Inflammatory macrophage treated with lipopolysaccharide for 1 hour (primary cell): ENCODE data around the gene SUV39H2.
A peak's percentile ranks its signal among the peaks of the same experiment; 100 is the strongest.
"Not testable (repeated sequence)": the region's sequence is repeated elsewhere in the genome, so short reads cannot be mapped to it uniquely, and the experiment has no call there.

Source experiments
- DNase-seq, 2 donors: peaks; one replicate each; pipeline ENCODE4 v3.0.0-alpha.2; 2020 to 2022

The SUV39H2 gene, protein sequence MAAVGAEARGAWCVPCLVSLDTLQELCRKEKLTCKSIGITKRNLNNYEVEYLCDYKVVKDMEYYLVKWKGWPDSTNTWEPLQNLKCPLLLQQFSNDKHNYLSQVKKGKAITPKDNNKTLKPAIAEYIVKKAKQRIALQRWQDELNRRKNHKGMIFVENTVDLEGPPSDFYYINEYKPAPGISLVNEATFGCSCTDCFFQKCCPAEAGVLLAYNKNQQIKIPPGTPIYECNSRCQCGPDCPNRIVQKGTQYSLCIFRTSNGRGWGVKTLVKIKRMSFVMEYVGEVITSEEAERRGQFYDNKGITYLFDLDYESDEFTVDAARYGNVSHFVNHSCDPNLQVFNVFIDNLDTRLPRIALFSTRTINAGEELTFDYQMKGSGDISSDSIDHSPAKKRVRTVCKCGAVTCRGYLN

GRCh38 chr10:14878266-14879123 lies at the start of gene SUV39H2:
Gene SUV39H2, plus strand, starts transcription at chr10:14878866. Its CDS starts 23 bp downstream, at chr10:14878889.
- DNase-seq = peak; percentile 94 to 95

DNA sequence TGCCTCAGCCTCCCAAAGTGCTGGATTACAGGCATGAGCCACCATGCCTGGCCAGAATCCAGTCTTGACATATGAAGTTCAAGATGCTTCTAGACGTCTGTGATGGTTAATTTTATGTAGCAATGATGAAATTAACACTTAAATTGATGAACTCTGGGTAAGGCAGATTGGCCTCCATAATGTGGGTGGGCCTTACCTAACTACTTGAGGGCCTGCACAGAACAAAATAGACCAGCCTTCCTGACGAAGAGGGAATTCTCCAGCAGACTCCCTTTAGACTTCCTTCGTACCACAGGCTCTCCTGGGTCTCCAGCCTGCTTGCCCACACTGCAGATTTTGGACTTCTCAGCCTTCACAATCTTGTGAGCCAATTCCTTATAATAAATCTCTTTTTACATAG lies 45.6 kb upstream of the SUV39H2 start:
- DNase-seq = no peak

- DNase-seq = no peak
Measured at GRCh38 chr10:14836208-14836607, 42.5 kb upstream of the SUV39H2 start.

GRCh38 chr10:14837003-14837756 lies 41.5 kb upstream of the SUV39H2 start:
- DNase-seq = no peak

GRCh38 chr10:14837757-14838581 lies 40.7 kb upstream of the SUV39H2 start, which contains the start of the genes CDNF, HSPA14 and MSANTD7:
Gene CDNF, minus strand, starts transcription at chr10:14838037. Its CDS starts 91 bp downstream, at chr10:14837946.
Gene HSPA14, plus strand, starts transcription at chr10:14838306. Its CDS starts 97 bp downstream, at chr10:14838403.
Gene MSANTD7, plus strand, starts transcription at chr10:14838306. Its CDS starts 3,979 bp downstream, at chr10:14842285.
- peak; percentile 99 to 100 for DNase-seq

DNA sequence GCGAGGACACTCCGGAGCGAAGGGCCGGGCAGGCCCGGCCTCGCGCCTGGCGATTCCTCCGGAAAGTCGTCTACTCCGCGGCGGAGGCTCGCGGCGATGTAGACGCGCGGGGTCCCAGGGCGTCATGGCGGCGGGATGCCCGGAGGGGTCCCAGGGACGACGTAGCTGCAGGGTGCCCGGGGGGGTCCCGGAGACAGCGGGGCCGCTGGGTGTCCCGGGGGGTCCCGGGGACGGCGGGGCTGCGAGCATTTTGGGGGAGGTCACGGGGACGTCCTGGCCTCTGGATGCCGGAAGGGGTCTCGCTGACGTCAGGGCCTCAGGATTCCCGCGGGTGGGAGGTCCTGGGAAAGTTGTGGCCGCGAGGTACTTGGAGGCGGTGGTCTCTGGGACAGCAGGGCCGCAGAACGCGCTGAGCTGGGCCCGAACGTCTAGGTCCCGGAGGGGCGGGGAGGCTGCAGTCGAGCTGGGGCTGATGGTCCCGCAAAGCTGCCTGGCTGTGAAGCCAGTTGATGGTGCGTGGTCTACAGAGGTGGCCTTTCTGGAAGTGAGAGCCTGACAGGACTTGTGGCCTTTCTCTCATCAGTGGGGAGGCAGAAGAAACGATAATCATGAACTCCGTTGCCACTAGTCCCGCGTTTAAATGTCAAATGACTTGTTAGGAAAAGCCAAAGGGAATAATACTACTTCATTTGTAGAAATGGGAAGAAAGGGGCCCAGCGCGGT lies 39.9 kb upstream of the SUV39H2 start:
- peak in 1 of 2 donors; percentile 9 for DNase-seq

DNA sequence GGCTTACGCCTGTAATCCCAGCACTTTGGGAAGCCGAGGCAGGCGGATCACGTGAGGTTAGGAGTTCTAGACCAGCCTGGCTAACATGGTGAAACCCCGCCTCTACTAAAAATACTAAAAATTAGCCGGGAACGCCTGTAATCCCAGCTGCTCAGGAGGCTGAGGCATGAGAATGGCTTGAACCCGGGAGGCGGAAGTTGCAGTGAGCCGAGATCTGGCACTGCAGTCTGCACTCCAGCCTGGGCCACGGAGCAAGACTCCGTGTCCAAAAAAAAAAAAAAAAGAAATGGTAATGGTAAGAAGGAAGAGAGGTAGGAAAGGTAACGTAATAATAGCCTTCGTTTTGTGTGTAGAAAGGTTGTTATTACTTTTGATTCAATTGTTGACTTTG lies 39.4 kb upstream of the SUV39H2 start:
- DNase-seq = no peak

DNA sequence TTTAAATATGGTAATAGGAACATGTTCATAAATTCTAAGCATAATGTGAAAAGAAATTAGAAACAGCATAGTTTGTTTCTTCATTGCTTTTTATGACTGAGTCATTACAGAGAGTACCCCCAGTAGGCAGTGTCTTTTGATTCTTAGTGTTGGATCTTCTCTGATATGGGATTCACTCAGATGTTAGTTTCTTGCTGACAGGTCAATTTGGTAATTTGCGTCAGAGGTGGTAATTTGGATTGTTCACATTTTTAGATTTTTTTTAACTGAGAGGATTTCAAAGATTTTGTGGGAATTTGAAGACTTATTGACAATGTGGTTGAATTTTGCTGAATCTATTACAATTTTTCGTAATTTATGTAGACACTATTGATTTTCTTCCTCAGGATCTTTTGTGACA lies 38.5 kb upstream of the SUV39H2 start:
- DNase-seq = no peak

DNA sequence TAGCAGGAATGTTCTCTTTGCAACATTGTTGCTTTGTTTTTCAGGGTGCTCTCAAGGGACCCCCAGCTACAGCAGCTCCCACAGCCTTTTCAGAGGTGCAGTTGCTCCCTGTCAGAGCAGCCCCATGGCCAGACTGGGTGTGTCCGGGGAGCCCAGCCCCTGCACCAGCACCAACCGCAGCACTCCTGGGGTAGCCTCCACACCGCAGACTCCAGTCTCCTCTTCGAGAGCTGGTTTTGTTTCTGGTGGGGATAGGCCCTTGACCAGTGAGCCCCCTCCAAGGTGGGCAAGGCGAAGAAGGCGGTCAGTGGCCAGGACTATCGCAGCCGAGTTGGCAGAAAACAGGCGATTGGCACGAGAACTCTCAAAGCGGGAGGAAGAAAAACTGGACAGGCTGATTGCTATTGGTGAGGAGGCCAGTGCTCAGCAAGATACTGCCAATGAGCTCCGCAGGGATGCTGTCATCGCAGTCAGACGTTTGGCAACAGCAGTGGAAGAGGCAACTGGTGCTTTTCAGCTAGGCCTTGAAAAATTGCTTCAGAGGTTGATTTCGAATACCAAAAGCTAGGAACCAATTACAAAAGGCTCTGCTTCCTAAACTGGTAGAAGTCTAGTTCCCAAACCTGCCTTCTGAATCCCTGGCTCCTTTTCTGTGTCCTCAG lies 35.2 kb upstream of the SUV39H2 start:
- no peak for DNase-seq

- no peak for DNase-seq
Measured at GRCh38 chr10:14844948-14845347, 33.7 kb upstream of the SUV39H2 start.

DNA sequence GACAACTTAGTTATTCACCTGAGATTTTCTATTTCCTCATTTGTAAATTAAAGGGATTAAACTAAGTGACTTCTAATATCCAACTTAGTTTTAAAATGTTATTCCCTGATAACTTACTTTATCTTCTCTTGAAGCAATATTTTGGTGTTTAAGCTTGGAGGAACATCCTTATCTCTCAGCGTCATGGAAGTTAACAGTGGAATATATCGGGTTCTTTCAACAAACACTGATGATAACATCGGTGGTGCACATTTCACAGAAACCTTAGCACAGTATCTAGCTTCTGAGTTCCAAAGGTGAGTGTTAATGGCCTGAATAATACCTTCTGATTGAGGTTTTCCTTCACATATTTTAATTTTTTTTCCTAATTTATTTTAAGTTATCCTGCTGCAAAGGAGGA lies 26.4 kb upstream of the SUV39H2 start:
- DNase-seq = no peak

- DNase-seq = no peak
Measured at GRCh38 chr10:14855453-14855852, 23.2 kb upstream of the SUV39H2 start.

GRCh38 chr10:14858338-14858960 lies 20.2 kb upstream of the SUV39H2 start:
- DNase-seq = peak; percentile 11 to 52

DNA sequence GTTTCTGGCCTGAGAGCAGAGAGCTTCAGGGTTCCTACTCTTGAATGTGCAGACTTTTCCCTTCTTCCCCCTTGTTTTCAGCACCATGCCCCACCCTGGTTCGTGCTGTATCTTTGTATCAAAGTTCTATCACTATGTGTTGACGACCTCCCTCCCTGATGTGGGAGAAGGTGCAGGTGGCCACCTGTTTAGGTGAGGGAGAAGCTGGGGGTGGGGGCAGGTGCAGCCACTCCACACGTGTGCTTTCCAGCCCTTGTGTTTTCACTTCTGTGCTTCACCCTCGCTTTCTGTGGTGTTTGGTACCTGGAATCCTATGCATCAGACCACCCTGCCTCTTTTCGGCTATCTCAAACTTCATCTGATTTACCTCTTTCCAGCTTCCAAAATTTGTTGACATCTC lies 19.6 kb upstream of the SUV39H2 start:
- DNase-seq = no peak

- DNase-seq = peak; percentile 27 to 28
Measured at GRCh38 chr10:14859775-14860174, 18.9 kb upstream of the SUV39H2 start.

DNA sequence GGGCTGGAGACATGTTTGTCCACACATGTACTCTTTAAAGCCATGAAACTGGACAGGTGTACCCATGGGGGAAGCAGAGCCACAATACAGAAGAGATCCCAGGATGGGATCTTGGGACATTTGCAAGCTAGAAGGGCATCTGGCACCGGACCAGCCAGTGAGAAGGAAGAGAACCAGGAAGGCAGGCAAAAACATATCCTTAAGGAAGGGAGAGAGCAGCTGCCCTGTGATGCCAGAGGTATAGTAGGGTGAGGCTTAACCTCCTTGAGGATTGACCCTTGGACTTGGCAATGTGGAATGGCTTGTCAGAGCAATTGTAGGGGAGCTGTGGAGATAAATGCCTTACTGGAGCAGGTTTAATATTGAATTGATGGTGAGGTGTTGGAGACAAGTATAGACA lies 17.9 kb upstream of the SUV39H2 start:
- no peak for DNase-seq

DNA sequence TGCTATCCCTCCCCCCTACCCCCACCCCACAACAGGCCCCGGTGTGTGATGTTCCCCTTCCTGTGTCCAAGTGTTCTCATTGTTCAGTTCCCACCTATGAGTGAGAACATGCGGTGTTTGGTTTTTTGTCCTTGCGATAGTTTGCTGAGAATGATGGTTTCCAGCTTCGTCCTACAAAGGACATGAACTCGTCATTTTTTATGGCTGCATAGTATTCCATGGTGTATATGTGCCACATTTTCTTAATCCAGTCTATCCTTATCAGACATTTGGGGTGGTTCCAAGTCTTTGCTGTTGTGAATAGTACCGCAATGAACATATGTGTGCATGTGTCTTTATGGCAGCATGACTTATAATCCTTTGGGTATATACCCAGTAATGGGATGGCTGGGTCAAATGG lies 14.2 kb upstream of the SUV39H2 start:
- not testable (repeated sequence) for DNase-seq

- DNase-seq = not testable (repeated sequence)
Measured at GRCh38 chr10:14864871-14865270, 13.8 kb upstream of the SUV39H2 start.

DNA sequence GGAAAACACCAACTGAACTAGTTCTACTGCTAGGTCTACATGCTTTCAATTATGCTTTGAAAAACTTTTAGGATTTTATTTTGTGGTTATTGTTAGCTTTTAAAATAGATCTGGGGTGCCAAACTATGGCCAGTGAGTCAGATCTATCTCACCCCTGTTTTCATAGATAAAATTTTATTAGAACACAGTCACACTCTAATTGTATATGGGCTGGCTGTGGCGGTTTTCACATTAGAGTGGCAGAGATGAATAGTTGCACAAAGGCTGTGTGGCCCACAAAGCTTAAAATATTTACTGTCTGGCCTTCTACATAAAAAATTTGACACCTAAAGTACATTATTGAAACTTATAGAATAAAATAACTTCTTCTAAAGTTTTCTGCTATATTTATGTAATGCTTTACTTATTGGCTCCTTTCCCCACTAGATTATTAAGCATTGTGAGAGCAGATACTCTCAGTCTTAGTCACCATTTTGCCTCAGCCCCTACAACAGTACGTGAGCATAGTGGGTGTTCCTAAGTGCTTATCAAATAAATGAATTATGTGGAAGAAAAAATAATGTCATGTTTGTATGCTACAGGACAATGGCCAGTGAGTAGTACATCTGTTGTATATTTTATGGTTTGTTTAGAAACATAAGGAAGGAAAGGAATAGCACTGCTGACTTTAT lies 5.4 kb upstream of the SUV39H2 start:
- DNase-seq = no peak

DNA sequence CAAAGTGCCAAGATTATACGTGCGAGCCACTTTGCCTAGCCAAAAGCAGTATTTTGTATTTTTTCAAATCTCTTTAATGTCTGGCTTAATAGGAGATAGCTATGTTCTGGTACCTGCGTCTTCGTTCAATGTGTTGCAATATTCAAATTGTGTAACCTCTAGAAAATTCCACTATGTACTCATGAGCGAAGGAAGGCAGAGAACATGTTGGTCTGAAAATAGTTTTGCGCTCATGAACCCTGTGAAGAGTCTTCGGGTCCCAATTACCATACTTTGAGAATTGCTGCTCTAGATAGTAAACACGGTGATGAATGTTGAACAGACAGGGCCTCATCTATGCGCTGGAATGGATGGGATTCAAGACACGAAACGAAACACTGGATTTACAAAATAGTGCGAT lies 2.7 kb upstream of the SUV39H2 start:
- DNase-seq = peak; percentile 21 to 35
